ENCODE data around the gene PEX13. TPM values are rescaled to one million over a fixed set of nuclear protein-coding genes. Genes with fewer than 3 reads are reported as not detected.

The PEX13 gene
- total RNA-seq, 1 experiment from 2014 or later: 19.8 TPM

DNA sequence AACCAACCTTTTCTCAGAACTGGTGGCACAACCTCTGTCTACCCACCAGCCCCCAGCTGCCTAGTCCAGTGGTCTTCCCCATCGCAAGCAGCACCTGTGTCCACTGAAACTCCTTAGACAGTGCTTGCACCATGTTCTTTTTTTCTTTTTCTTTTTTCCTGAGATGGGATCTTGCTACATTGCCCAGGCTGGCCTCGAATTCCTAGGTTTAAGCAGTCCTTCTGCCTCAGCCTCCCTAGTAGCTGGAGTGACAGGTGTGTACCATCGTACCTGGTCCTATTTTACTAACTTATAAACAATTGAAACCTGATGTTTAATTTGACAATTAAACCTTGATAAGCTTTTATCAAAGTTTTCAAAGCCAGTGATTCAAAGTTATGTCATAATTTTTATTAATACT is 78.9 kb downstream of the PEX13 start:
- Histone ChIP-seq H3K27me3 (ENCODE audit: insufficient read depth, low read length) (no peaks in the 10 kb centered on the region), H3K4me3 (replicated peaks in 1 of 2; ENCODE audit: low read depth in 1 of 2, low read length in 2 of 2) (no peak overlapping the region), H3K9me2 (ENCODE audit: insufficient read depth) (peaks cover 2% of the 10 kb centered on the region; the same call in 1 of the 2 replicates), H3K79me2 (ENCODE audit: insufficient read depth, low read length) (no peaks in the 10 kb centered on the region), H3K4me2 (ENCODE audit: low read length) (no peak overlapping the region), H3K36me3 (ENCODE audit: control insufficient read depth in 1 of 2, insufficient read depth in 2 of 2, low read length in 2 of 2) (no peaks in the 10 kb centered on the region), H3K9ac (ENCODE audit: low read length) (no peak overlapping the region), H3K4me1 (ENCODE audit: control insufficient read depth in 1 of 2, insufficient read depth in 2 of 2, low read length in 2 of 2) (no peaks in the 10 kb centered on the region), H2AFZ (ENCODE audit: low read depth, low read length, poor library complexity, severe bottlenecking) (no peak overlapping the region), H4K20me1 (ENCODE audit: insufficient read depth) (no peaks in the 10 kb centered on the region; the same call in 1 of the 2 replicates), H3K27ac (ENCODE audit: low read depth, low read length) (no peak overlapping the region), H3K9me3 (ENCODE audit: control insufficient read depth in 1 of 2, insufficient read depth in 1 of 2, low read depth in 1 of 2, low read length in 2 of 2) (no peaks in the 10 kb centered on the region)
- intact Hi-C loops (cut with micrococcal nuclease): no loop called here
- ChIA-PET POLR2A (no interaction called here), RAD21 (ENCODE audit: low non-redundant PET in 1 of 2, low total read pairs in 2 of 2, uncharacterized antibody in 2 of 2, unreplicated experiment in 2 of 2) (no interaction called here), CTCF (no interaction called here)
- ATAC-seq: no peak
- BruUV-seq (replicated peaks): no TSS peak
- no peak for DNase-seq (ENCODE audit: low read depth, low spot score)
- TF ChIP-seq ZFX (IDR thresholded peaks at IDR 0.05) (no peak), JUND (IDR thresholded peaks at IDR 0.05) (no peak), CEBPB (IDR thresholded peaks at IDR 0.05; ENCODE audit: low read depth) (no peak), CBX3 (IDR thresholded peaks at IDR 0.05; ENCODE audit: low read depth) (no peak)

- no peak overlapping the region for H3K9ac ChIP-seq (ENCODE audit: low read length)
- TF ChIP-seq CEBPB (IDR thresholded peaks at IDR 0.05; ENCODE audit: low read depth) (no peak), EZH2phosphoT487 (IDR thresholded peaks at IDR 0.05; ENCODE audit: borderline replicate concordance) (no peak), POLR2A (IDR thresholded peaks at IDR 0.05; ENCODE audit: borderline replicate concordance, extremely low read depth, insufficient read depth, insufficient read length) (no peak)
- BruUV-seq (replicated peaks): no TSS peak
- H4K20me1 ChIP-seq (ENCODE audit: insufficient read depth): no peaks in the 10 kb centered on the region; the same call in 1 of the 2 replicates
- no peaks in the 10 kb centered on the region for H3K9me3 ChIP-seq (ENCODE audit: control insufficient read depth in 1 of 2, insufficient read depth in 1 of 2, low read depth in 1 of 2, low read length in 2 of 2)
- no peak overlapping the region for H3K4me2 ChIP-seq (ENCODE audit: low read length)
- no peak overlapping the region for H3K4me3 ChIP-seq (replicated peaks in 1 of 2; ENCODE audit: low read depth in 1 of 2, low read length in 2 of 2)
- H3K36me3 ChIP-seq (ENCODE audit: control insufficient read depth in 1 of 2, insufficient read depth in 2 of 2, low read length in 2 of 2): no peaks in the 10 kb centered on the region
- H3K79me2 ChIP-seq (ENCODE audit: insufficient read depth, low read length): no peaks in the 10 kb centered on the region
- RAD21 ChIA-PET (ENCODE audit: low non-redundant PET in 1 of 2, low total read pairs in 2 of 2, uncharacterized antibody in 2 of 2, unreplicated experiment in 2 of 2): no interaction called here
- no peak overlapping the region for H2AFZ ChIP-seq (ENCODE audit: low read depth, low read length, poor library complexity, severe bottlenecking)
- CTCF ChIA-PET: no interaction called here
- DNase-seq (ENCODE audit: low read depth, low spot score) (no peak), ATAC-seq (no peak)
- intact Hi-C loops (cut with micrococcal nuclease): no loop called here
- H3K9me2 ChIP-seq (ENCODE audit: insufficient read depth): no peaks in the 10 kb centered on the region
- H3K27me3 ChIP-seq (ENCODE audit: insufficient read depth, low read length): no peaks in the 10 kb centered on the region
- H3K4me1 ChIP-seq (ENCODE audit: control insufficient read depth in 1 of 2, insufficient read depth in 2 of 2, low read length in 2 of 2): no peaks in the 10 kb centered on the region
- POLR2A ChIA-PET: no interaction called here
- no peak overlapping the region for H3K27ac ChIP-seq (ENCODE audit: low read depth, low read length)
Measured at GRCh38 chr2:61100801-61101200, 83.3 kb downstream of the PEX13 start.

Other genes with a start within 250 kb of the PEX13 start
- 10.2 TPM for gene REL, start 136.1 kb upstream of the PEX13 start, total RNA-seq (2021; ENCODE audit: unreplicated experiment)
- 5.6 TPM for gene PUS10, start 535 bp downstream of the PEX13 start, total RNA-seq (2021; ENCODE audit: unreplicated experiment)
- gene SANBR, start 48.2 kb downstream of the PEX13 start, total RNA-seq (2021; ENCODE audit: unreplicated experiment): 4.6 TPM
- gene C2orf74, start 144.5 kb downstream of the PEX13 start, total RNA-seq (2021; ENCODE audit: unreplicated experiment): not detected

Data from HCT116 (cell line).